HT1080 (cell line): ENCODE data around the gene CCNE1. TPM values are rescaled to one million over a fixed set of nuclear protein-coding genes. Genes with fewer than 3 reads are reported as not detected.
"Not testable (repeated sequence)": the region's sequence is repeated elsewhere in the genome, so short reads cannot be mapped to it uniquely, and the experiment has no call there.

ENCODE experiments used
- DNase-seq: peaks from one replicate; pipeline ENCODE4 v3.0.0-alpha.2; 2015; ENCODE audit warnings: low read depth
- total RNA-seq: library from RNA; depleted of rRNA; stranded (reverse); fragments of >200 nt; shearing (Covaris generic); gene quantifications from 2 replicates; pipeline ENCODE4 v1.2.3, GENCODE V29; 2014

Gene CCNE1
- total RNA-seq, 1 experiment from 2014 or later, result 10.8 TPM

DNA sequence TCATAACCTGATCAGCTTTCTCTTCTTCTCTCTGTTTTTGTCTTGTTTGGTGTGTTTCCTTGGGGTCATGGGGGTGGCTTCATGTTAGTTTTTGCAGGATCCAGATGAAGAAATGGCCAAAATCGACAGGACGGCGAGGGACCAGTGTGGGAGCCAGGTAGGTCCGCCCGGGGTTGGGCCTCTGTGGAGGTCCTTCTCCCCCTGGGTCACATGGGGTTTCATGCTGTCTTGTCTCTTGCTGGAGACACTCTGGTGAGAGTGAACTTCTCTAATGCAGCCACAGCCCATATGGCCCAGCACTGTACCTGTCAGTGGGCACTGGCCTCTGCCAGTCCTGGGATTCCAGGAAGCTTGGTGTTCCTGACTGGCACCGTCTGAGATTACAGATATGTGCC is 1.1 kb downstream of the CCNE1 start:
- no peak for DNase-seq

DNA sequence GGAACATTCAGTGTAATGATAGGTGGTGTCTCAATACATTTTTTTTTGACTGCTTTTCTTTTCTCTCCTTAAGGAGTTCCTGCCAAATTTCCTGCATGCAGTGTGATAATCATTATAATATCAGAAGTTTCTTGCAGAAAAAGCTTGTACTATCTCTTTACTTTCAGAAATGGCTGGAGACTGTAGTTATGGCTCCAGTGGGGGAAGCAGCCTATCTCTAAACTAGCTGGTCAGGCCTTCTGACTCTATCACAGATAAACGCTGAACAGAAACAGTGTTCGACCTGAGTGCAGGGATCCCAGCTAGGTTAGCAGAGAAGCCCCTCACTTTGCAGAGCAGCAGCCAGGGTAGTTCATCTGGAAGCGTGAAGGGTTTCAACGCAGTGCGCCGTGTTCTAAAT is 1.9 kb downstream of the CCNE1 start:
- DNase-seq, result no peak

DNA sequence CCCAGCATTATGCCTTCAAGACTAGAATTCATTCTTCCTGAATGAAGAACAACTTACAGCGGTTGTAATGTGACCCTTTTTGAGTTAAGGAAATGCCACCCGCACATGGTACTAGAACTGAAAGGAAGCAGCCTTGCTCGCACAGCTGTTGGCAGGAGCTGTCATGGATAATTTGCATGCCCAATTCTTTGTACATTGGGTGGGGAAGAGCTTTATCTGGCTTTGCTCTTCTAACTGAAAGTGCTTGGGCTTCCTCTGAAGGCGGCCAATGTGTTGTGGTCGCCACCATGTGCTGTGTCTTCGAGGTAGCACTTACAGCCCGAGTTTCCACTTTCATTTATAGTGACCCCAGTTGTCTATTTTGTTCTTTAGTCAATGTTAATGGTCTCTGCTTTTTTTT is 3.4 kb downstream of the CCNE1 start:
- DNase-seq, result no peak

DNA sequence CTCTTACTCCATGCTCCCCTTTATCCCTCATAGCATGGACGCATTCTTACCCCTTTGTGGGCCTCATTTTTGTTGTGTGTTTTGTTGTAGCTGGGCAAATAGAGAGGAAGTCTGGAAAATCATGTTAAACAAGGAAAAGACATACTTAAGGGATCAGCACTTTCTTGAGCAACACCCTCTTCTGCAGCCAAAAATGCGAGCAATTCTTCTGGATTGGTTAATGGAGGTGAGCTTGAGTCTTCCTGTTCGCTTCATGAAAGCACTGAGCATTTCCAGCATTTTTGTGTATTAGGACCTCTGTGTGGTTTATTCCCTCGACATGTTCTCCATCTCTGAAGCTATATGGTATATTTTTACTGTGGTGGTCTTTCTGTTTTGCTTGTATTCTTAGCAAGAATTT is 5.5 kb downstream of the CCNE1 start:
- no peak for DNase-seq

DNA sequence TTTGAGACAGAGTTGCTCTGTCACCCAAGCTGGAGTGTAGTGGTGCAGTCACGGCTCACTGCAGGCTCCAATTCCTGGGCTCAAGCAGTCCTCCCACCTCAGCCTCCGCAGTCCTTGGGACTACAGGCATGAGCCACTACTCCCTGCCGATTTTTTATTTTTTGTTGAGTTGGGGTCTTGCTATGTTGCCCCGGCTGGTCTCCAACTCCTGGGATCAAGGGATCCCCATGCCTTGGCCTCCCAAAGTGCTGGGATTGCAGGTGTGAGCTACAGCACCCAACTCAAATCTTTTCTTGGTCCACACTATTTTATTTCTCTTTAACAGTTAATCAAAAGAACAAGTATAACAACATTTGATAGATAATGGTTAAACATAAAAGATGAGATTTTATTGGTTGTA is 7.5 kb downstream of the CCNE1 start:
- DNase-seq, result no peak

DNA sequence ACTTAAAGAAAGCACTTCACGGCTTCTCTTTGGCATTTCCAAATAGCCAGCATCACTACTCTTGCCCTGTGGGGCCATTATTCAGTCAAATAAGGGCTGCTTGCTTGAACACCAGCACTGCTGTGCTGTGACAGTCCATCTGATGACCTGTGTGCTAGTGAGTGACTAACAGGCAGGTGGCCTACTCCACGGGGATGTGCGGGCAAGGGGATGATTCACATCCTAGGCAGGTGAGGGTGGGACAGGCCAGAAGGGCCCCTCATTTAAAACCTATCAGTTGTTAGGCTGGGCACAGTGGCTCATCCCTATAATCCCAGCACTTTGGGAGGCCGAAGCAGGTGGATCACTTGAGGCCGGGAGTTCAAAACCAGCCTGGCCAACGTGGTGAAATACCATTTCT is 8.2 kb downstream of the CCNE1 start:
- peak; percentile 14 for DNase-seq

DNA sequence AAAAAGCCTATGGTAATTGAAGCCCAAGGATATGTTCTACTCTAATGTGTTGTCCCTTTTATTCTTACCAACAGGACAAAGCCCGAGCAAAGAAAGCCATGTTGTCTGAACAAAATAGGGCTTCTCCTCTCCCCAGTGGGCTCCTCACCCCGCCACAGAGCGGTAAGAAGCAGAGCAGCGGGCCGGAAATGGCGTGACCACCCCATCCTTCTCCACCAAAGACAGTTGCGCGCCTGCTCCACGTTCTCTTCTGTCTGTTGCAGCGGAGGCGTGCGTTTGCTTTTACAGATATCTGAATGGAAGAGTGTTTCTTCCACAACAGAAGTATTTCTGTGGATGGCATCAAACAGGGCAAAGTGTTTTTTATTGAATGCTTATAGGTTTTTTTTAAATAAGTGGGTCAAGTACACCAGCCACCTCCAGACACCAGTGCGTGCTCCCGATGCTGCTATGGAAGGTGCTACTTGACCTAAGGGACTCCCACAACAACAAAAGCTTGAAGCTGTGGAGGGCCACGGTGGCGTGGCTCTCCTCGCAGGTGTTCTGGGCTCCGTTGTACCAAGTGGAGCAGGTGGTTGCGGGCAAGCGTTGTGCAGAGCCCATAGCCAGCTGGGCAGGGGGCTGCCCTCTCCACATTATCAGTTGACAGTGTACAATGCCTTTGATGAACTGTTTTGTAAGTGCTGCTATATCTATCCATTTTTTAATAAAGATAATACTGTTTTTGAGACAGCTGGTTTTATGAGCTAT is 12.0 kb downstream of the CCNE1 start:
- DNase-seq, result no peak

DNA sequence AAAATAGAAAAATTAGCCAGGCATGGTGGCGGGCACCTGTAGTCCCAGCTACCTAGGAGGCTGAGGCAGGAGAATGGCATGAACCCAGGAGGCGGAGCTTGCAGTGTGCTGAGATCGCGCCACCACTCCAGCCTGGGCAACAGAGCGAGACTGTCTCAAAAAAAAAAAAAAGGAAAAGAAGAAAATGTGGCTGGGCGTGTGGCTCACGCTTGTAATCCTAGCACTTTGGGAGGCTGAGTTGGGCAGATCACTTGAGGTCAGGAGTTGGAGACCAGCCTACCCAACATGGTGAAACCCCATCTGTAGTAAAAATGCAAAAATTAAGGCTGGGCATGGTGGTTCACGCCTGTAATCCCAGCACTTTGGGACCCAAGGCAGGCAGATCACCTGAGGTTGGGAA is 13.5 kb downstream of the CCNE1 start:
- DNase-seq, result not testable (repeated sequence)

DNA sequence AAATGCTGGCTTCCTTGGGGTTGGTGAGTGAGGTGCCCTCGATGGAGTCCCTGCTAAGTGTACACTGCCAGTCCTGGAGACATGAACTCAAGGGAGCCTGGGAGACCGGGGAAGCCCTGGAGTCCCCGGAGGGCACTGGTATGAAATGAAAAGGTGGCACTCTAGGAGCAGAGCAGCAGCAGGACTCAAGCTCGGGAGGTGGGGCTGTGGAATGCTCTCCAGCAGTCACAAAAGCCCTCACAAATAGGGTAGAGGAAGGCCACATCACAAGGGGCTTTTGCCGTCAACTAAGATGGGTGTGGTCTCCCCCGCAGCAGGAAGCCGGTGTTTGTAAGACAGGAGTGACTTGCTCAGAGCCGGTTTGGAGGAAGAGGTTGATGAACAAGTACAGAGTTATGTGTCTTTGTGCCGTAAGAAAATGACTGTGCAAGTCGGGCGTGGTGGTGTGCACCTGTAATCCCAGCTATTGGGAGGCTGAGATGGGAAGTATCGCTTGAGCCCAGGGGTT is 19.3 kb downstream of the CCNE1 start:
- peak; percentile 80 for DNase-seq

DNA sequence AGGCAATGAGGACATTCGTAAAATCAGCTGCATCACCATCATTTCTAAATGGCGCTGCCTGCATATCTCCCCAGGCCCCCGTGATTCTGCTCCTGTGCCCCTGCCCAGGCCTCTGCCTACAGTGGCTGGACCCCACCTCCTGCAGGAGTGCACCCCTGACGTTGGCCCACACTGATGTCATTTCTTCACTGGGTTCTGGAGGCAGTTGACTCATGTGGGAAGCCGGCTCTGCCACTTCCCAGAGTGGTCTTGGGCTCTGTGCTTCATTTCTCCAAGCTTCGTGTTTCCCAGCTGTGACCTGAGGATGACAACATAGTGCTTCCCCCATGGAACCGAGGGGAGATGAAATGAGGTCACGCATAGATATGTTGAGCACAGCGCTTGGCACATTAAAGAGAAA is 19.9 kb downstream of the CCNE1 start:
- DNase-seq, result peak; percentile 31

DNA sequence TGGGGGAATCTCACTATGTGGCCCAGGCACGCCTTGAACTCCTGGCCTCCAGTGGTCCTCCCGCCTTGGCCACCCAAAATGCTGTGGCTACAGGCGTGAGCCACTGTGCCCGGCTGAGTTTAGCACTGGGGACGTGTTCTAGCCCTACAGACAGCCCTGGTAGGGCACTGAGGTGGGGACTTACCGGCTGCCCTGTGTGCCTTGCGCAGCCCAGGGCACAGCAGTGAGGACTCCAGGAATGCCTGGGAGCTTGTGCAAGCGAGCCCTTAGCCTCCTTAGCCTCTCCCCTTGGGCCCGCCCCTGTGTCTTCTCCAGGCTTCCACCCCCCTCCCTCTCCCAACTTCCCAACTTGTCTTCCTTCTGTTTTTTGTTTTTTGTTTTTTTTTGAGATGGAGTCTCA is 21.0 kb downstream of the CCNE1 start:
- DNase-seq, result no peak

DNA sequence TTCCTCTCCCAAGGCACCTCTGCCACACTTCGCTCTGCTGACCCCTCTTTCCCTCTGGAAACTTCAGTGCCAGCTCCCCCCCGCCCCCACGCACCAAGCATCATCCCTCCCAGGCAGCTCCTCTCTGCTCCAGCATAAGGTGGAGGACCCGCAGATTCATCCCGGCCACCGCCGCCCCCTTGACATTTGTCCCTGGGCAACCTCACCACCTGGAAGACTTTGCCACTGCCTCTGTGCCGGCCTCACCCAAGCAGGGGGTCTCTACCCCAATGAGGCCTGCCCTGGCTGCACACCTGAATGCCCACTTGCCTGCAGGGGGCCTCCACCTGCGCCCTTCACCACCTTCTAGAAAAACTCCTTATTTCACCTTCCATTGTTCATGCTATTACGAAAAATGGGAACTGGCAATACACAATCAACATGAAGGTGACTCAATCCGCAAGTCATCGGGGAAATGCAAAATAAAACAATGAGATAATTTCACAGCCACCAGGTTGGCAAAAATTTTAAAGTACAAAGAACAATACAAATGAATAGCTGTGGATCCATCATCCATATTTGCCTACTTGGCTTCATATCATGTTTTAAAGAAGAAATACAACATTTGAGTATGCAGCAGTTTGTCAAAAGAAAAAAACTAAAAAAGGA is 21.9 kb downstream of the CCNE1 start:
- DNase-seq, result no peak

DNA sequence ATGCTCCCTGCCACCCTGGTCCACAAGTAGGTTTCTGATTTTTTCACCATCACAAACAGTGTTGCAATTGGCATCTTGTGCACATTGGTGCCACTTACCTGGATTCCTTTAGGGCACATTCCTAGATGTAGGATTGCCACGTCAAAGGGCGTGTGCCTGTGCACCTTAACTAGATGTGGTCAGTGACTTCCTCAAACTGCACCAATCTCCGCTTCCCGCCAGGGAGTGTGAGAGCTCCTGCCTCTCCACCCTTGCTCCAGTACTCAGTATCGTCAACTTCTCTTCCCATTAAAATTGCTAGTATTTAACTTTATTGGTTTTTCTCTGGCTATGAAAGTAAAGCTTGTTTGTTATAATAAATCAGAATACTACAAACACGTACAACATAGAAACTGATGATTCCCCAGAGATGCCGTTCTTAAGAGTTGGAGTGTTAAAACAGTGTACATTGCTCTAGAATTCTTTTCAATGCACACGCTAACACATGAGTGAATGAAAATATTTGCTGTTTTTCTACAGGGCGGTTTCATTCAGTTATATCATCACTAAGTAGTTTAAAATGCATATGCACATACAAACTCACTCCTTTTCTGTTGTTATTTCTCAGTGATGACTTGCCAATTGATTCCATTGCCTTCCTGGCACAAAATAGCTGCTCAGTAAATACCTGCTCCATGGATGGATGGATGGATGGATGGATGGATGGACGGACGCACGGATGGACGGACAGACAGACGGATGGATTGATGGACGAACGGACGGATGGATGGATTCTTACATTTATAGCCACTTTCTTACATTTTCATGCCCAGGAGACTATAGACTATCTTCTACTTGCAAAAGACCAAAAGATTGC is 23.4 kb downstream of the CCNE1 start:
- no peak for DNase-seq

DNA sequence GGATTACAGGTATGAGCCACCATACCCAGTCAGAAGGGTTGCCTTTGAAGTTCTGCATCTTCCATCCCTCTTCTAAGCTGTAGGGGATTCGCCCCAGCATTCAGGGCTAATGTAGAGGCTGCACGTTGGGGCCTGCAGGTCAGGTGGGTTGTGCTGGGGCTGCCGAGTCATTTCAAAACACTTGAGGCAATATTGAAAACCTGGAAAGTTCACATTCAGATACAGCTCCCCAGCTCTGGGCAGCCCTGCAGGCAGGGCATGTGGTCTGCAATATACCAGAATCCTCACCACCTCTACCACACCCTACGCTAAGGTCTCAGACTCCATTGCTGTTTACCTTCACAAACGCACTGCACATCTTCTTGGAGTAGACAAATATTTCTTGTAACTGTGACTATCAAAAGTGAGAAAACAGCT is 24.6 kb downstream of the CCNE1 start:
- no peak for DNase-seq

DNA sequence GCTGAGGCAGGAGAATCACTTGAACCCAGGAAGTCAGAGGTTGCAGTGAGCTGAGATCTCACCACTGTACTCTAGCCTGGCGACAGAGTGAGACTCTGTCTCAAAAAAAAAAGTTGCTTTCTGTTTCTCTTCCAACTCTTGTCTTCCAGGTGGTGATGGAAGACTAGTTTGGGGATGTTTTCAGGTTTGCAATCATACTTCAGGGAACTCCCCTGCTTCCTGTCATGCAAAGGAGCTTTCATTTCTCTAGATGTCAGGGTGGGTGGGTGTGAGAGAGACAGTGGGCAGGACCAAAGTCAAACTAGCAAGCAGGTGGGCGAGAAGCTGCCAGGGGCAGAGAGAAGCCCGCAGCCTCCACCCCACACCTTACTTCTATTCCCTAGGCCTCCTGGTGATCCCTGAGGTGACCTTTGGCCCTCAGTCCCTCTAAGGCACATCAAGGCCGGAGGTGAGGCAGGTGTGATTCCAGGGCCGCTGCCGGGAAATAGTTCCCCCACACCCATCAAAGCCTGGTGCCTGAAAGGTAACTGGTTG is 25.7 kb downstream of the CCNE1 start:
- no peak for DNase-seq

DNA sequence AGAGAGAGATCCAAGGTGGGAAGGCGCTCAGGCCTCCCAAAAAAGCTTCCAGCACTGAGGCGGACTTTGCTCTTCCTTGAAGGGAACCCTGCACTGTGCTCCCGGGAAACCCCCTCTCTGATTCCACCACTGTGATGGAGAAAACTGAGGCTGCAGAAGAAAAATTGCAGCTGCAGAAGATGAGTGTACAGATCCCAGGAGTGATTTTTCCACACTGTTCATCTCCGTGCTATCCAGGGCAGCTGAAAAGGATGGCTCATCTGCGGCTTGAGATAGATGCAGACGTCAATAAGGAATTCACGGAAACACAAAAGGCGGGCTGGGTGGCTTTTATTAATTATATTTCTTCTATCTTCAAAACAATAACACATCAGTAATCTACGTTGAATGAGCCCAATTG is 26.2 kb downstream of the CCNE1 start:
- DNase-seq, result no peak

DNA sequence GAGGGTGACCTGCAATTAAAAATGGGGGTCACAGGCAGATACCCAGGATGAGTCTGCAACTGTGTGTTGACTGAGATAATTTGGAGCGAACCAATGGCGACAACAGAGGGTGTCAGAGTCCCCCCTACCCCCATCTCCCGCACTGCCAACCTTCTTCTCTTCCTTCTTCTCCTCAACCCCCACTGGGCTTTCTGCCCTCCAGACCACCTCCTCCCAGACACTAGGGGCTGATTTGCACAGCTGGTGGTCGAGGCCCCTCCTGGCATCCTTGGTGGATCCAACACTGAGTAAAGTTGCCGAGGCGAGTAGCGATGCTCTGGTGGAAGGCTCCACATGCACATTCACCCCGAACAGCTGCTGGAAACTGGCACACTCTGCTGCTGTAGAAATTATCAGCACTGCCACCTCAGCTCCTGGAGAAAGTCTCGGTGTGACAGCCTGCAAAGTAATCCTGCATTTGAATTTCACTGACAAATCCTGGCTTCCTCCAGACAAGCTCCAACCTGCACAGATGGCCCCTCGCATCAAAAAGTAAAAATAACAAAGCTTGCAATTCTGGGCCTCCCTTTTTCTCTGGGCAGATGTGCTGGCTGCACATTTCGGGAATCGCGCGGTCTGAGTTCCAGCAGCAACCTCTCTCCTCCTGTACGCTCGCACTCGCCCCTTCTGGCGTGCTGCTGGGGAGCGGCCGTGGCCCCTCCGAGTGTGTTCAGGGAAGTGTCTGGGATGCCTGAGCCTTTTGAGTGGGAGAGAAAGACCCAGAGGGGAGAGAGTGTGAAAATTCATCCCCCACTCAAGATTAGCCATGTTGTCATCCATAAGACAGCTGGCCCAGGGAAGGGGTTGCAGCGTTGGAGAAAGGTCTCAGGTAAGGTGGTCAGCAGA is 28.5 kb downstream of the CCNE1 start:
- no peak for DNase-seq

DNA sequence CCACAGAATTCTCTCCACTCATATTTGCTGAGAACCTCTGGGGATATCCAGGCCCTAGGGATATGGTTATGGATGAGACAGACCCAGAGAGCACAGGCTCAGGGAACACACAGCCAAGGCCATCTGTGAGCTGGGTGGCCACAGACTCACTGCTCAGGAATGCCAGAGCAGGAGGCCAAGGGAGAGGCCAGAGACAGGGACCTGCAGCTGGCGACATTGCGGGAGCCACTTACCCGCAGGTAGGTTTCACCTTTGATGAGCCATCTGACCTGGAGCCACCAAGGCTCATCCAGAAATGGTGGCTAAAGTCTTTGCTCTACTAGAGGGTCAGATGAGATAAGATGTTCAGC is 29.4 kb downstream of the CCNE1 start:
- DNase-seq, result peak; percentile 18

DNA sequence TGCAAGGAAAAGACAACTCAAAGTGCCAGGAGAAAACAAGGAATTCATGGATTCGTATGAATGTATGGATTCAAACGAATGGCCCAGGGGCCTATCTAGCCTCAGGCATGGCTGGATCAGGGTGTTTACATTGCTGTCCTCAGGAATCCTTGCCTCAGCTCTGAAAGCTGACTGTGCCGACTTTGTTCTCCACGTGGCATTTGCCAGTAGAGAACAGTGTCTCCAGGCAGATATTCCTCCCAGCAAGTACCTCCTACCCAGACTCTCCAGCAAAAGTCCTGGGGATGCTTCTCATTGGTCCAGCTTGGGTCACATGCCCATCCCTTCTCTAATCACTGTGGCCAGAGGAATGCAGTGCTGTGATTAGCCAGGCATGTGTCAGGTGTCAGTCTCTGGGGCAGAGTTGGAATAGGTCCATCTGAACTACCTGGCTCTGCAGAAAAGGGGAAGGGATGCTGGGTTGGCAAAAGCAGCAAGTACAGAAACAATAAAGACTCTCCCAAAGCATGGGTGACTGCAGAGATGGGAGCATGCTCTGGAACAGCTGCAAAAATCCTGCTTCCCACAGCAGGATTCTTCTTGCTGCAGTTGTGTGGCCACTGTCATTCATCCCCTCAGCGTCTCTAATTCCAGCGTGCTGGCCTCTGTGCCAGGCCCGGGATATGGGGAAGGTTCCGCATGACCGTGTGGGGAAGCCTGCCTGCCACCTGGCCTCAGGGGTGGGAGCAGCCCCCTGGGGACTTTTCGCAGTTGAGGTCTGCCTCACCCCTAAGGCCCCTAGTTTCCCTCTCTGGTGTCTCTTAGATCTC is 30.0 kb downstream of the CCNE1 start:
- peak; percentile 59 for DNase-seq
